GM13977 (cell line): Measurements from ENCODE around the gene NRN1L.

Experiments
- DNase-seq: peaks from one replicate; pipeline ENCODE4 v3.0.0; 2012; ENCODE audit warnings: low spot score
- in situ Hi-C: fragments of 300-500 bp; cut with MboI; formaldehyde crosslinking; loops from one replicate; pipeline ENCODE4 v1.12.0; 2022; ENCODE audit warnings: low sequenced_read_pairs, low pct_unique_long_range_greater_than_20kb, mixed read lengths, inconsistent platforms; ENCODE audit not compliant: unreplicated experiment
- TF ChIP-seq, protein P1 (sequence below): IDR thresholded peaks from 2 replicates; pipeline ENCODE4 v1.5.1; 2012; ENCODE audit warnings: mild to moderate bottlenecking, control low read depth; ENCODE audit not compliant: insufficient read depth; ENCODE audit errors: extremely low read depth, missing control alignments

The NRN1L gene

DNA sequence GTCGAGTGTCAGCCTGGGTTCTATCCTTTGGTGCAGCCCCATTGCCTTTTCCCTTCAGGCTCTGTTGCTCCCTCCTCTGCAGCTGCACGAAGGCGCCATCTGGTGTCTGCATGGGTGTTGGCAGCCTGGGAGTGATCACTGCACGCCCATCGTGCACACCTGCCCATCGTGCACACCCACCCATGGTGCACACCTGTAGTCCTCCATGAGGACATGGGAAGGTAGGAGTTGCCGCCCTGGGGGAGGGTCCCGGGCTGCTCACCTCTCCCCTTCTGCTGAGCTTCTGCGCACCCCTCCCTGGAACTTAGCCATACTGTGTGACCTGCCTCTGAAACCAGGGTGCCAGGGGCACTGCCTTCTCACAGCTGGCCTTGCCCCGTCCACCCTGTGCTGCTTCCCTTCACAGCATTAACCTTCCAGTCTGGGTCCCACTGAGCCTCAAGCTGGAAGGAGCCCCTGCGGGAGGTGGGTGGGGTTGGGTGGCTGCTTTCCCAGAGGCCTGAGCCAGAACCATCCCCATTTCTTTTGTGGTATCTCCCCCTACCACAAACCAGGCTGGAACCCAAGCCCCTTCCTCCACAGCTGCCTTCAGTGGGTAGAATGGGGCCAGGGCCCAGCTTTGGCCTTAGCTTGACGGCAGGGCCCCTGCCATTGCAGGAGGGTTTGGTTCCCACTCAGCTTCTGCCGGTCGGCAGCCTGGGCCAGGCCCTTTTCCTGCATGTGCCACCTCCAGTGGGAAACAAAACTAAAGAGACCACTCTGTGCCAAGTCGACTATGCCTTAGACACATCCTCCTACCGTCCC lies 44.1 kb downstream of the NRN1L start:
- in situ Hi-C loops = loop anchor here (10.0 kb wide), 1 partner anchor 244 kb away; no protein-coding TSS in a partner anchor
- TF ChIP-seq, protein P1, sequence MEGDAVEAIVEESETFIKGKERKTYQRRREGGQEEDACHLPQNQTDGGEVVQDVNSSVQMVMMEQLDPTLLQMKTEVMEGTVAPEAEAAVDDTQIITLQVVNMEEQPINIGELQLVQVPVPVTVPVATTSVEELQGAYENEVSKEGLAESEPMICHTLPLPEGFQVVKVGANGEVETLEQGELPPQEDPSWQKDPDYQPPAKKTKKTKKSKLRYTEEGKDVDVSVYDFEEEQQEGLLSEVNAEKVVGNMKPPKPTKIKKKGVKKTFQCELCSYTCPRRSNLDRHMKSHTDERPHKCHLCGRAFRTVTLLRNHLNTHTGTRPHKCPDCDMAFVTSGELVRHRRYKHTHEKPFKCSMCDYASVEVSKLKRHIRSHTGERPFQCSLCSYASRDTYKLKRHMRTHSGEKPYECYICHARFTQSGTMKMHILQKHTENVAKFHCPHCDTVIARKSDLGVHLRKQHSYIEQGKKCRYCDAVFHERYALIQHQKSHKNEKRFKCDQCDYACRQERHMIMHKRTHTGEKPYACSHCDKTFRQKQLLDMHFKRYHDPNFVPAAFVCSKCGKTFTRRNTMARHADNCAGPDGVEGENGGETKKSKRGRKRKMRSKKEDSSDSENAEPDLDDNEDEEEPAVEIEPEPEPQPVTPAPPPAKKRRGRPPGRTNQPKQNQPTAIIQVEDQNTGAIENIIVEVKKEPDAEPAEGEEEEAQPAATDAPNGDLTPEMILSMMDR = peak; percentile 90
- DNase-seq = peak; percentile 88

DNA sequence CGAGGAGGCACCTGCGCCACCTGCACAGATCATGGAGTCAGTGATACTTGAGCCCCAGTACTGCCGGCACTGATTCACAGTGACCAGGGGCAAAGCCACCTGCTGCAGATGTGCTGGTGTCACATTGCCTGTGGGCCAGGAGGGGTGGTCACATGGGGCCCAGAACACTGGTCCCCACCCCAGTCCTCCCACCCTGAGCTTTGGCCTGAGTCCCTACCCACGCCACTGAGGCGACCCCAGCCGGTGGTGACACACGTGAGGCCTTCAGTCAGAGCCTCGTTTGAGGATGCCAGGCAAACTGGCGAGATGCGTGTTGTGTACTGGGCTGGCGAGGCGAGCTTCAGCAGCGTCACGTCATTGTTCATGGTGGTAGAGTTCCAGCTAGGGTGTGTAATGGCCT lies 45.5 kb downstream of the NRN1L start:
- TF ChIP-seq, protein P1 = no peak
- in situ Hi-C loops = no loop called here

DNA sequence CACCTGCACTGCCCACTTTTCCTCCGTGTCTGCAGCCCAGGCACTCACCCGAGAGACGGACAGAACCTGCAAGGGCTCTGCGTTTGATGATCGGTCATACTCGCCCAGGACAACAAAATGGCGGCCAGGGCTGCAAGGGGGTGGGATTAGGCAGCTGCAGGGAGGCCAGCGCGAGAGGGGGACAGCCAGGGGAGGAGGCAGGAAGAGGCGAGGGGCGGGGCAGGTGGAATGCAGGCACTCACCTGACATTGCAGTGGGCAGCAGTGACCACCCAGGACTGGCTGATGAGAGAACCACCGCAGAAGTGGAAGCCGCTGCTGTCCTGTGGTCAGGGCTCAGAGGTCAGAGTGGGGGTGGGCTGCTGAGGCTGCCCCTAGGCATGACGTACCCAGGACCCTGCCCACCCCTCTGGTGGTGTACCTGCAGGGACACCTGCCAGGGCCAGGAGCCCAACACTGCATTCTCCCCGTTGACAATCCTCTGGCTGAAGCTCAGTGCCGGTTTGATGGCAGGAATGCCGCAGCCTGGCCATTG lies 46.1 kb downstream of the NRN1L start:
- TF ChIP-seq, protein P1 = no peak
- in situ Hi-C loops = no loop called here

More for the DNA sequence above, 45.5 kb downstream of the NRN1L start:
- DNase-seq = no peak

DNA sequence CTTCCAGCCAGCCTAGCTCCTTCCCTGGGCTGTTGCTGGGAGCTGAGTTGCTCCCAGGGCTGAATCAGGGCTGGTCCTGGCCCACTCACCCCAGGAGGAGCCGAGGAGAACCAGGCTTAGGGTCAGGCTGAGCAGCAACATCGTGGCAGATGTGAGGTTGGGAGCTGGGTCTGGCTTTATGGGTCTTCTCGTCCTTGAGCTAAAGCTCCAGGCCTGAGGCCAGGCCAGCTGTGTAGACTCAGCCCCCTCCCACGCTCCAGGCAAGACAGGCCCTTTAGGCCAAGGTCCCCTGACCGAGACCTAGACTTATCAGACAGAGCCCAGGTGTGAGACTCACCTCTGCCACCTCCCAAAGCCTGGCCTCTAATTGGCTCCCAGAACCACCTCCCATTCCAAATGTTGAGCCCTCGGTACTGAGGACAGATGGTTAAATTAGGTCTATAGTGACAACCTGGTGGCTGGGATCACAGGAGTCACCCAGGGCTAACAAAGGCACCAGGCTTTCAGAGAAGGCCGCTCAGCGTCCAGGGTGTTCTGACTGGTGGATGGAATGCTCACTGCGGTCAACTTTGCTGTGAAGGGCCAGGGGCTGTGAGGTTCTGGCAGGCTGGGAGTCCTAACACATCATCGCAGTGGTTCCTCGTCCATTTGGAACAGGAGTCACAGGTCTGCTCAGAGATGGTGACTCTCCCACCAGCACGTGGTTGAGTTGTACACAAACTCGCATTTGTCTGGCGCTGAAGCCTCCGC lies 47.2 kb downstream of the NRN1L start, which contains the start of gene CTRL:
CTRL (minus strand) TSS at position 151 of the 750 bp plus-strand sequence; CDS start at position 141, 10 bp downstream.
- DNase-seq = no peak
- TF ChIP-seq, protein P1 = no peak
- in situ Hi-C loops = no loop called here

More for the DNA sequence above, 46.1 kb downstream of the NRN1L start:
- DNase-seq = no peak

DNA sequence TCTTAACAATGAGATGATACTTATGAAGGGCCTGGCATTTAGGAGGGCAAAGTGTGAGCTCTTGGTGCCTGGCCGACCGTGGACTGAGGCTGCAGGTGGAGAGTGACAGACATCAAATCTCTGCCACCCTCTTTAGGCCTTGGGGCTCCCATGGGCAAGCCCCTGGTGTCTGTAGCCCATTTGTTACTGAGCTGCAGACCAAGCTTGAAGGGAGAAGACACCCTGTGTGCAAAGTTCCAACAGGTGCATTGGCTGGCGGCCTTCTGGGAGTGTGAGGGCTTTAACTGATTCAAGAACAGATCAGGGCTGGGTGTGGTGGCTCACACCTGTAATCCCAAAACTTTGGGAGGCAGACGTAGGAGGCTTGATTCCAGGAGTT lies 47.8 kb downstream of the NRN1L start:
- in situ Hi-C loops = no loop called here
- TF ChIP-seq, protein P1 = no peak
- no peak for DNase-seq

DNA sequence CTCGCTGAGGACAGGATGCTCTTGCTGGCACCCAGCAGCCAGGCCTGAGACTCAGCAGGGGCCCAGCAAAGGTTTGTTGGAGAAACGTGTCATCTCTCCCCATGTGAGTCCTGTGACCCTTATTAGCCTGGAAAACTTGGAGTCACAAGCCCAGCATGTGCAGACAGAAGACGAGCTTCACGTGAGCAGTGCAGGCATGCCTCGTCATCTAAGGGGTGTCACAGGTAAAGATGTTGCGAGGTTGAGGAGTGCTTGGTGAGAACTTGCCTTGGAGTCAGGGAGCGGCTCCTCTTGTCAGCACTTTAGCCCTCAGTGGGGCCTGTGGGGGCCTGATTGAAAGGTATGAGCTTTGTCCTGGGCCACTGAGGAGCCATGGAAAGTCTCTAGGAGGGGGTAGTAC lies 49.1 kb downstream of the NRN1L start:
- no peak for DNase-seq
- TF ChIP-seq, protein P1 = no peak
- in situ Hi-C loops = no loop called here
